Kidney (tissue), 14 donors: Measurements from ENCODE around the gene TGM6. TPM values are rescaled to one million over a fixed set of nuclear protein-coding genes. Genes with fewer than 3 reads are reported as not detected.

Experiments used
- DNase-seq, 5 donors: peaks; one replicate each; pipeline ENCODE4 v3.0.0-alpha.2; 2013 to 2020
- FAIRE-seq: peaks from 2 replicates; lab custom pipeline; 2012; peaks lifted over from hg19 to GRCh38; lab: Jason Lieb, UNC
- H3K27ac ChIP-seq, 2 donors: one replicate each; pipeline ENCODE4 v1.7.0; 2013; ENCODE audit warnings: low read depth in 2 of 2, low read length in 2 of 2, inconsistent platforms in 1 of 2
- H3K27me3 ChIP-seq: one replicate; pipeline ENCODE4 v1.7.1; 2013; ENCODE audit warnings: low read length, inconsistent platforms; ENCODE audit not compliant: control insufficient read depth, insufficient read depth
- H3K36me3 ChIP-seq, 3 donors: one replicate each; pipeline versions ENCODE4 v1.7.0 to v1.7.1; 2013; ENCODE audit warnings: low read length in 3 of 3, control low read depth in 1 of 3, inconsistent platforms in 1 of 3; ENCODE audit not compliant: insufficient read depth in 3 of 3, control insufficient read depth in 2 of 3
- H3K4me1 ChIP-seq, 3 donors: one replicate each; pipeline versions ENCODE4 v1.7.0 to v1.7.1; 2013; ENCODE audit warnings: low read length in 3 of 3, inconsistent platforms in 1 of 3, low read depth in 1 of 3; ENCODE audit not compliant: control insufficient read depth in 2 of 3, insufficient read depth in 2 of 3
- H3K4me3 ChIP-seq, 3 donors: one replicate each; pipeline versions ENCODE4 v1.7.0 to v1.8.1; 2013; ENCODE audit warnings: low read length in 3 of 3, control low read depth in 1 of 3, inconsistent platforms in 1 of 3
- H3K9ac ChIP-seq, 3 donors: one replicate each; pipeline versions ENCODE4 v1.7.0 to v1.7.1; 2013; ENCODE audit warnings: low read length in 3 of 3, control low read depth in 1 of 3, inconsistent platforms in 1 of 3
- H3K9me3 ChIP-seq, 3 donors: one replicate each; pipeline versions ENCODE4 v1.7.0 to v1.7.1; 2013; ENCODE audit warnings: low read length in 3 of 3, control low read depth in 1 of 3, inconsistent platforms in 1 of 3; ENCODE audit not compliant: control insufficient read depth in 2 of 3, insufficient read depth in 1 of 3
- CTCF ChIP-seq: IDR thresholded peaks from 3 replicates; pipeline ENCODE4 v1.5.1; 2012; ENCODE audit warnings: mild to moderate bottlenecking, moderate library complexity, borderline replicate concordance; ENCODE audit not compliant: insufficient read depth; ENCODE audit errors: extremely low read depth
- intact Hi-C: fragments of 100-400 bp; cut with DNase I; formaldehyde crosslinking; loops from one replicate; pipeline ENCODE4 v1.11.1; 2022
- polyA plus RNA-seq: library from polyadenylated mRNA; stranded (reverse); fragments of 350-450 nt; fragmentation: Illumina TruSeq; extraction: RNeasy Lipid Tissue Mini Kit (QIAGEN cat#74804); gene quantifications from one replicate; pipeline ENCODE4 v1.2.3, GENCODE V29; 2014; ENCODE audit warnings: low read depth, low replicate concordance; ENCODE audit not compliant: insufficient read depth
- total RNA-seq: library from RNA; stranded (reverse); fragmentation: NEBNext Ultra II Directional; extraction: Animal tissue kit (Norgen Biotek cat#: 25700); gene quantifications from one replicate; pipeline ENCODE4 v1.2.1, GENCODE V29; 2021
- donor health status: control.
- donor health status: control.
- donor health status: control.
- donor health status: control.
- donor health status: control.
- donor health status: DM: yes; HTN: yes; CAD: no.
- donor health status: Normal renal cell carcinoma (clear cell type).

Gene TGM6
- total and polyA plus RNA-seq, 2 donors from 2014 or later: not detected

GRCh38 chr20:2368621-2369020 lies 12.1 kb upstream of the TGM6 start:
- Histone ChIP-seq H3K4me1 (no peaks in the 10 kb centered on the region), H3K9ac (no peak overlapping the region), H3K9me3 (no peaks in the 10 kb centered on the region), H3K27ac (no peak overlapping the region), H3K27me3 (no peaks in the 10 kb centered on the region), H3K4me3 (no peak overlapping the region), H3K36me3 (no peaks in the 10 kb centered on the region)
- TF ChIP-seq CTCF: no peak
- DNase-seq (no peak), FAIRE-seq (no peak)
- intact Hi-C loops: no loop called here

- Histone ChIP-seq H3K36me3 (no peaks in the 10 kb centered on the region), H3K27me3 (no peaks in the 10 kb centered on the region), H3K4me1 (no peaks in the 10 kb centered on the region), H3K9ac (no peak overlapping the region), H3K9me3 (no peaks in the 10 kb centered on the region), H3K27ac (no peak overlapping the region), H3K4me3 (no peak overlapping the region)
- DNase-seq (no peak), FAIRE-seq (no peak)
- no peak for TF ChIP-seq CTCF
- intact Hi-C loops: no loop called here
Observed at GRCh38 chr20:2373098-2373497, 7.6 kb upstream of the TGM6 start.

GRCh38 chr20:2374346-2375125 lies 6.2 kb upstream of the TGM6 start:
- no peak overlapping the region for H3K27ac ChIP-seq
- H3K4me1 ChIP-seq: no peaks in the 10 kb centered on the region
- no peak overlapping the region for H3K4me3 ChIP-seq
- intact Hi-C loops: no loop called here
- FAIRE-seq (no peak), DNase-seq (no peak)
- TF ChIP-seq CTCF: no peak
- H3K9me3 ChIP-seq: no peaks in the 10 kb centered on the region
- no peak overlapping the region for H3K9ac ChIP-seq
- H3K36me3 ChIP-seq: no peaks in the 10 kb centered on the region
- H3K27me3 ChIP-seq: no peaks in the 10 kb centered on the region
